H1 (cell line): ENCODE results near the gene ITSN1. TPM values are rescaled to one million over a fixed set of nuclear protein-coding genes. Genes with fewer than 3 reads are reported as not detected.

Experiments used
- CTCF ChIA-PET: fragments of 300-600 bp; sonication (Branson Sonifier 250); formaldehyde crosslinking; loops from one replicate; lab custom pipeline; 2021; ENCODE audit not compliant: partially characterized antibody; lab: Charles Lee
- POLR2A ChIA-PET: fragments of 300-600 bp; sonication (Branson Sonifier 250); formaldehyde crosslinking; loops from one replicate; lab custom pipeline; 2021; ENCODE audit warnings: inconsistent platforms; ENCODE audit not compliant: partially characterized antibody; lab: Charles Lee
- DNase-seq, 2 experiments: peaks; one replicate each; pipeline versions ENCODE4 v3.0.0 to v3.0.0-alpha.2; 2010 to 2022; ENCODE audit warnings: low spot score in 2 of 2, low read depth in 1 of 2, mixed read lengths in 1 of 2
- FAIRE-seq: peaks from 2 replicates; lab custom pipeline; 2011; peaks lifted over from hg19 to GRCh38; lab: Jason Lieb, UNC
- H2AFZ ChIP-seq: 2 replicates; pipeline ENCODE4 v1.8.1; 2012; ENCODE audit warnings: low read length, inconsistent platforms
- H2AK5ac ChIP-seq: 2 replicates; pipeline ENCODE4 v1.6.1; 2013; ENCODE audit warnings: low read depth, low read length
- H2BK120ac ChIP-seq: replicated peaks from 2 replicates; pipeline ENCODE3; 2013; ENCODE audit warnings: low read depth, low read length, inconsistent platforms
- H2BK12ac ChIP-seq: 2 replicates; pipeline ENCODE4 v1.6.1; 2013; ENCODE audit warnings: low read depth, low read length
- H2BK15ac ChIP-seq: 2 replicates; pipeline ENCODE4 v1.6.1; 2013; ENCODE audit warnings: low read length
- H2BK20ac ChIP-seq: 2 replicates; pipeline ENCODE4 v1.6.1; 2013; ENCODE audit warnings: low read length
- H2BK5ac ChIP-seq: 2 replicates; pipeline ENCODE4 v1.6.1; 2013; ENCODE audit warnings: low read depth, low read length
- H3K14ac ChIP-seq: 2 replicates; pipeline ENCODE4 v1.6.1; 2013; ENCODE audit warnings: inconsistent platforms; ENCODE audit not compliant: insufficient read length
- H3K18ac ChIP-seq: 2 replicates; pipeline ENCODE4 v1.6.1; 2013; ENCODE audit warnings: low read length; ENCODE audit errors: extremely low read depth
- H3K23ac ChIP-seq: 2 replicates; pipeline ENCODE4 v1.6.1; 2013; ENCODE audit warnings: inconsistent platforms; ENCODE audit not compliant: insufficient read length
- H3K23me2 ChIP-seq: 2 replicates; pipeline ENCODE4 v1.6.1; 2013; ENCODE audit warnings: low read depth, low read length
- H3K27ac ChIP-seq: 2 replicates; pipeline ENCODE4 v1.6.1; 2011; ENCODE audit warnings: low read depth, low read length, inconsistent platforms
- H3K27me3 ChIP-seq, 4 experiments: replicated peaks in 1 of 4; 1 replicate in 1 of 4; 2 replicates in 3 of 4; pipeline versions ENCODE4 v1.6.1 to v1.8.1; 2011 to 2013; ENCODE audit warnings: low read length in 3 of 4, mild to moderate bottlenecking in 3 of 4, inconsistent platforms in 2 of 4, mixed read lengths in 2 of 4, moderate library complexity in 1 of 4; ENCODE audit not compliant: control insufficient read depth in 3 of 4, insufficient read depth in 3 of 4; ENCODE audit errors: extremely low read depth in 1 of 4
- H3K36me3 ChIP-seq, 4 experiments: 2 replicates each; pipeline versions ENCODE4 v1.6.1 to v1.8.1; 2011 to 2013; ENCODE audit warnings: mild to moderate bottlenecking in 4 of 4, low read length in 3 of 4, moderate library complexity in 2 of 4, control low read depth in 1 of 4, inconsistent platforms in 1 of 4; ENCODE audit not compliant: insufficient read depth in 4 of 4, control insufficient read depth in 2 of 4
- H3K4ac ChIP-seq: replicated peaks from 2 replicates; pipeline ENCODE3; 2013; ENCODE audit warnings: low read length, low read depth, mixed read lengths, inconsistent platforms; ENCODE audit not compliant: insufficient read length
- H3K4me1 ChIP-seq, 4 experiments: replicated peaks in 1 of 4; 1 replicate in 1 of 4; 2 replicates in 3 of 4; pipeline versions ENCODE4 v1.6.1 to v1.8.1; 2011 to 2013; ENCODE audit warnings: low read length in 3 of 4, inconsistent platforms in 2 of 4, mixed read lengths in 1 of 4; ENCODE audit not compliant: insufficient read depth in 4 of 4, control insufficient read depth in 3 of 4
- H3K4me2 ChIP-seq, 2 experiments: 2 replicates each; pipeline versions ENCODE4 v1.6.1 to v1.8.1; 2011 to 2013; ENCODE audit warnings: low read depth in 2 of 2, low read length in 2 of 2, control low read depth in 1 of 2, inconsistent platforms in 1 of 2, mild to moderate bottlenecking in 1 of 2; ENCODE audit not compliant: insufficient read depth in 1 of 2
- H3K4me3 ChIP-seq, 4 experiments: fragments of 200-600, 300-600 bp in 1 of 4; sonication (generic), shearing (Covaris generic), sonication (Bioruptor Twin) in 1 of 4; 2 replicates each; pipeline versions ENCODE4 v1.5.1 to v1.8.1; 2011 to 2016; ENCODE audit warnings: low read length in 4 of 4, low read depth in 3 of 4, control low read depth in 2 of 4, inconsistent platforms in 2 of 4, mild to moderate bottlenecking in 2 of 4, mixed read lengths in 1 of 4, moderate library complexity in 1 of 4; ENCODE audit not compliant: insufficient read depth in 2 of 4; ENCODE audit errors: extremely low read depth in 1 of 4
- H3K56ac ChIP-seq: replicated peaks from 2 replicates; pipeline ENCODE3; 2013; ENCODE audit warnings: low read depth, mild to moderate bottlenecking, mixed read lengths, low read length, inconsistent platforms; ENCODE audit not compliant: insufficient read length
- H3K79me1 ChIP-seq: 2 replicates; pipeline ENCODE4 v1.6.1; 2013; ENCODE audit warnings: low read depth, low read length, control low read depth
- H3K79me2 ChIP-seq, 2 experiments: 2 replicates each; pipeline versions ENCODE4 v1.6.1 to v1.8.1; 2012 to 2013; ENCODE audit warnings: low read length in 2 of 2, mild to moderate bottlenecking in 2 of 2, inconsistent platforms in 1 of 2; ENCODE audit not compliant: insufficient read depth in 2 of 2, control insufficient read depth in 1 of 2
- H3K9ac ChIP-seq, 4 experiments: replicated peaks in 1 of 4; 1 replicate in 1 of 4; 2 replicates in 3 of 4; pipeline versions ENCODE4 v1.6.1 to v1.8.1; 2011 to 2013; ENCODE audit warnings: low read depth in 3 of 4, low read length in 3 of 4, control low read depth in 2 of 4, mild to moderate bottlenecking in 2 of 4, moderate library complexity in 2 of 4, inconsistent platforms in 1 of 4; ENCODE audit errors: extremely low read depth in 1 of 4
- H3K9me3 ChIP-seq, 2 experiments: 2 replicates each; pipeline versions ENCODE4 v1.6.1 to v1.8.1; 2012 to 2013; ENCODE audit warnings: mild to moderate bottlenecking in 2 of 2, moderate library complexity in 2 of 2, control low read depth in 1 of 2, inconsistent platforms in 1 of 2, low read depth in 1 of 2, low read length in 1 of 2, mixed read lengths in 1 of 2; ENCODE audit not compliant: insufficient read depth in 2 of 2
- H4K20me1 ChIP-seq, 2 experiments: replicated peaks in 1 of 2; 2 replicates each; pipeline versions ENCODE3 to v1.8.1; 2011 to 2013; ENCODE audit warnings: inconsistent platforms in 2 of 2, low read length in 2 of 2, mild to moderate bottlenecking in 1 of 2; ENCODE audit not compliant: insufficient read depth in 2 of 2, control insufficient read depth in 1 of 2
- H4K5ac ChIP-seq: 2 replicates; pipeline ENCODE4 v1.6.1; 2013; ENCODE audit warnings: low read length, low read depth, mixed read lengths, inconsistent platforms; ENCODE audit not compliant: insufficient read length
- H4K8ac ChIP-seq: 2 replicates; pipeline ENCODE4 v1.8.0; 2013; ENCODE audit warnings: mild to moderate bottlenecking, moderate library complexity, low read length, inconsistent platforms; ENCODE audit not compliant: insufficient read depth; ENCODE audit errors: extremely low read depth
- H4K91ac ChIP-seq: replicated peaks from 2 replicates; pipeline ENCODE3; 2013; ENCODE audit warnings: low read length, mixed read lengths, inconsistent platforms; ENCODE audit not compliant: insufficient read length
- KDM1A ChIP-seq: fragments of 200-600, 300-600 bp; sonication (generic); IDR thresholded peaks from 2 replicates; pipeline ENCODE4 v1.7.1; 2016; ENCODE audit warnings: mild to moderate bottlenecking, low read length, borderline replicate concordance
- RFX5 ChIP-seq: IDR thresholded peaks from 2 replicates; pipeline ENCODE4 v1.6.1; 2011; ENCODE audit warnings: low read depth, low read length, improper control_type of control experiment, borderline replicate concordance
- WGBS, 2 experiments: shearing (Covaris generic) in 1 of 2; methylation state at CpG; one replicate each; pipeline versions ENCODE4 v1.1.6 to v1.1.7; 2013 to 2015; ENCODE audit warnings: low lambda C conversion rate in 2 of 2, mixed read lengths in 2 of 2, inconsistent platforms in 1 of 2, low coverage in 1 of 2, missing lambda C conversion rate in 1 of 2; ENCODE audit not compliant: insufficient replicate concordance in 2 of 2, insufficient coverage in 1 of 2, insufficient read length in 1 of 2; ENCODE audit errors: extremely low coverage in 1 of 2, missing lambda C conversion rate in 1 of 2; 5-methylcytosine and 5-hydroxymethylcytosine counted together
- polyA plus RNA-seq, 7 experiments: library from polyadenylated mRNA; depleted of rRNA in 3 of 7; stranded (reverse) in 5 of 7; unstranded in 2 of 7; fragments of >200 nt in 5 of 7; fragments of 200-250 nt in 2 of 7; gene quantifications; 1 replicate in 5 of 7; 2 replicates in 1 of 7; 4 replicates in 1 of 7; pipeline versions ENCODE4 v1.2.1 to v1.2.3, GENCODE V29; 2011 to 2013; ENCODE audit warnings: missing spikeins in 2 of 7, mixed read lengths in 2 of 7
- total RNA-seq: library from RNA; stranded (reverse); fragmentation: NEBNext Ultra II Directional; extraction: Animal tissue kit (Norgen Biotek cat#: 25700); gene quantifications from 2 replicates; pipeline ENCODE4 v1.2.1, GENCODE V29; 2021

The ITSN1 gene
- total and polyA plus RNA-seq, 2 of the 8 experiments (the other 6 are each of a cell fraction or from before 2014, with no cell fraction given) = 60.8 to 78.1 TPM

DNA sequence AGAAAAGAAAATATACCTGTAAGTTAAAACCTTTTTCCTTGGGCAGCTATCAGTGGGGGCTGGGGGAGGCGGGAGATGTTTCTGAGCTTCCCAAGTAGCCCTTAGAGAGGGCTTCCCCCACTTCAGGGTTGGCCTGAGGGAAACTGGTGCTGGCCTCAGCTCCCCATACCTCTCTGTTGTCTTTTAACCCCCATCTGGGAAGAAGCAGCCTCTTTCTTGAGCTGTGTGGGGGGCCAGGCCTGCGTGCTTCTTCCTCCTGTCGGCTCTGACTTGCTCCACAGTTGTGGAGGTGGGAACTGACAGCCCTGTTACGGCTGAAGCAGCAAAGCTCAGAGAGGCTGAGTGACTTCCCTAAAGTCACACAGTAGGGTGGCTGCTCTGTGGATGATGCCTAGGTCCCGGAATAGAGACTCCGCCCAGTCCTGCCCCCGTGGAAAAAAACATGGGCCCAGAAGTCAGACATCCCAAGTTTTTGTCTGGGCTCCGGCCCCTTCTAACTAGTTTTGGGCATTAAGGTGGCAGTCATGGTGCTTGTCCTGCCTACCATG lies 218.1 kb downstream of the ITSN1 start:
- H3K27ac ChIP-seq = no peak overlapping the region
- H3K36me3 ChIP-seq = no peaks in the 10 kb centered on the region
- no peak overlapping the region for H2AFZ ChIP-seq
- no peaks in the 10 kb centered on the region for H3K23me2 ChIP-seq
- 83% methylated on average over 8 of the region's 8 CpGs; no CpG with 5 or more reads in 1 of the 2 experiments for WGBS, 2 experiments
- H3K4me2 ChIP-seq = no peak overlapping the region
- H4K91ac ChIP-seq = no peak overlapping the region
- no peak overlapping the region for H2BK5ac ChIP-seq
- H4K8ac ChIP-seq = no peak overlapping the region; the same call in 1 of the 2 replicates
- no peak overlapping the region for H3K14ac ChIP-seq
- DNase-seq (no peak), FAIRE-seq (no peak)
- no peaks in the 10 kb centered on the region for H3K79me1 ChIP-seq
- 0 out of 2 replicates have a peak overlapping the region, but pooled peaks have one; percentile 46 for H2BK15ac ChIP-seq
- no peak overlapping the region for H3K4me3 ChIP-seq
- no peaks in the 10 kb centered on the region for H4K20me1 ChIP-seq
- H3K27me3 ChIP-seq = no peaks in the 10 kb centered on the region; a peak in 1 of 7 replicates
- H3K9me3 ChIP-seq = no peaks in the 10 kb centered on the region
- H3K4me1 ChIP-seq = peaks cover 0 to 16% (median 13%) of the 10 kb centered on the region in 4 experiments; a peak in 5 of 7 replicates
- no peak overlapping the region for H2AK5ac ChIP-seq
- ChIA-PET CTCF (interaction anchor here (1.2 to 1.8 kb wide), 2 partner anchors 18 to 32 kb away, joined by 3 to 6 read pairs; no protein-coding TSS in a partner anchor), POLR2A (no interaction called here)
- H3K9ac ChIP-seq = no peak overlapping the region
- H3K23ac ChIP-seq = no peak overlapping the region
- H3K4ac ChIP-seq = no peak overlapping the region
- no peak overlapping the region for H2BK120ac ChIP-seq
- 0 out of 2 replicates have a peak, but pooled peaks have one; percentile 52 for TF ChIP-seq KDM1A
- no peak for TF ChIP-seq RFX5
- H4K5ac ChIP-seq = no peak overlapping the region
- no peak overlapping the region for H2BK20ac ChIP-seq
- H3K18ac ChIP-seq = no peak overlapping the region
- H3K79me2 ChIP-seq = no peaks in the 10 kb centered on the region
- no peak overlapping the region for H2BK12ac ChIP-seq
- no peak overlapping the region for H3K56ac ChIP-seq
